Measurements from ENCODE around the gene RAB11FIP2.
"Not testable (repeated sequence)": the region's sequence is repeated elsewhere in the genome, so short reads cannot be mapped to it uniquely, and the experiment has no call there.

Gene RAB11FIP2, protein sequence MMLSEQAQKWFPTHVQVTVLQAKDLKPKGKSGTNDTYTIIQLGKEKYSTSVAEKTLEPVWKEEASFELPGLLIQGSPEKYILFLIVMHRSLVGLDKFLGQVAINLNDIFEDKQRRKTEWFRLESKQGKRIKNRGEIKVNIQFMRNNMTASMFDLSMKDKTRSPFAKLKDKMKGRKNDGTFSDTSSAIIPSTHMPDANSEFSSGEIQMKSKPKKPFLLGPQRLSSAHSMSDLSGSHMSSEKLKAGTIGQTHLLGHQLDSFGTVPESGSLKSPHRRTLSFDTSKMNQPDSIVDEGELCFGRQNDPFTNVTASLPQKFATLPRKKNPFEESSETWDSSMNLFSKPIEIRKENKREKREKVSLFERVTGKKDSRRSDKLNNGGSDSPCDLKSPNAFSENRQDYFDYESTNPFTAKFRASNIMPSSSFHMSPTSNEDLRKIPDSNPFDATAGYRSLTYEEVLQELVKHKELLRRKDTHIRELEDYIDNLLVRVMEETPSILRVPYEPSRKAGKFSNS
- total RNA-seq = 9.7 to 62.9 (median 24.6) reads per million in 18 experiments

- DNase-seq = peak; percentile 87 to 93
Measured at GRCh38 chr10:118046395-118047156, at the start of gene RAB11FIP2. TSS of gene RAB11FIP2 (minus strand) at chr10:118046941. CDS start at chr10:118046163, 778 bp downstream.

GRCh38 chr10:118096022-118096421, 49.3 kb upstream of the RAB11FIP2 start:
- no peak for DNase-seq

GRCh38 chr10:118092209-118092608, 45.5 kb upstream of the RAB11FIP2 start:
- no peak for DNase-seq

DNA sequence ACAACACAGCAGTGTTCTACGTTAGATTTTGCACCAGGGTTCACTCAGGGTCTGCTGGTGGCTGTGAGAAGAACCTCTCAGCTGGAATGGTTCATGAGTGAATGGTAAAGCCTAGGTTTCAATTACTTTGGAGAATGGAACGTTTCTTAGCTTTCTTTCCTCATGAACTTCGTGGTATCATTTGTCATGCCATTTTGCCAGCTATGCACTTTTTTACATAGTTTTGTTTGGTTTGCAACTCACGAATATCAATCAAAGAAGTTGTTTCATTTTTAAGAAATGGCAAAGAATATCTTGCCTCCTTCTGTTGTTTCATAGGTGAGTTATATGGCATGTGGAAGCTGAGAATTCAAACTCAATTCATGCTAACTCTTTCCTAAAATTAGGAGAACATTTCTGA, 34.1 kb upstream of the RAB11FIP2 start:
- DNase-seq = no peak

- no peak for DNase-seq
Measured at GRCh38 chr10:118076705-118077104, 30.0 kb upstream of the RAB11FIP2 start.

GRCh38 chr10:118072840-118073239, 26.1 kb upstream of the RAB11FIP2 start:
- DNase-seq = no peak

- not testable (repeated sequence) for DNase-seq
Measured at GRCh38 chr10:118067389-118067788, 20.6 kb upstream of the RAB11FIP2 start.

- no peak for DNase-seq
Measured at GRCh38 chr10:118062798-118063238, 16.1 kb upstream of the RAB11FIP2 start.

GRCh38 chr10:118058371-118058770, 11.6 kb upstream of the RAB11FIP2 start:
- DNase-seq = no peak

GRCh38 chr10:118057361-118057760, 10.6 kb upstream of the RAB11FIP2 start:
- no peak for DNase-seq

- DNase-seq = no peak
Measured at GRCh38 chr10:118054383-118054782, 7.6 kb upstream of the RAB11FIP2 start.

DNA sequence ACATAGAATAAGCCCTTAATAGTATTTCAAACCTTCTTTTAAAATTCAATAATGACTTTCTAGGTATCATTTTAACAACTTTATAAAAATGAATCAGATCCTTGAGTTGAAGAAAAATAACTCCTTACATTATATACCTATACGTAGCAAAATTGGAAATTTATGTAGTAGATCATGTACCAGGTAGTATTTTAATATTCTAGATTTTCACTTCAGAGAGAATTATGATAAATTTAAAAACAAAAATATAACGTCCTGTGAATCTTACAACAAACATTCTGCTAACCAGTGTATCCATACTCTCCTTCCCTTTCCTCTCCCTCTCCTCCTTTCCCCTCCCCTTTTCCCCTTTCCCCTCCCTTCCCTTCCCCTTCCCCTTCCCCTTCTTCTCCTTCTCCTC, 6.1 kb upstream of the RAB11FIP2 start:
- no peak for DNase-seq

- DNase-seq = no peak
Measured at GRCh38 chr10:118047880-118048279, 1.1 kb upstream of the RAB11FIP2 start.

DNA sequence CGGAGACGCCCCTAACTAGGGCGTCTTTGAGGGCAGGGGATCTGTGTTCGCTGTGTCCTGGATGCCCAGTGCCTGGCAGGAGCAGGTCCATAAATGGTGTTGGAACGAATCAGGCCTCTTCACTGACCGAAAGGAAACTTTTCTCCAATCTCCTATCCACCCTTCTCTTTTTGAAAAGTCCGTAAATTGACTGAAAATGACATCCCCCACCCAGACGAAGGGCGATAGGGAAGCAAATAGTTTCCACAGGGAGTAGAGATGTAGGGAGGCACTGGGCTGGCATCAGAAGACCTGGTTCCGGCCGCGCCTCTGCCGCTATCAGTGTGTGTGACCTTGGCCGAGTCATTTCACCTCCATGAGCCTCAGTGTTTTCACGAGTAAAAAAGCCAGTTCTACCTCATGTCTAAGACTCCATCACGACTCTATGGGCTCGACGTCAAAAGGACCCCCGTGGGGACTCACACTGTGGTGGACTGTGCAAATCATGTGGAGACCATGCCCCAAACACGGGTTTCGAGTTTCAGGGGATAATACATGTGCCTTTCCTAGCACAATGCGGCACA, 497 bp upstream of the RAB11FIP2 start:
- DNase-seq = no peak

DNA sequence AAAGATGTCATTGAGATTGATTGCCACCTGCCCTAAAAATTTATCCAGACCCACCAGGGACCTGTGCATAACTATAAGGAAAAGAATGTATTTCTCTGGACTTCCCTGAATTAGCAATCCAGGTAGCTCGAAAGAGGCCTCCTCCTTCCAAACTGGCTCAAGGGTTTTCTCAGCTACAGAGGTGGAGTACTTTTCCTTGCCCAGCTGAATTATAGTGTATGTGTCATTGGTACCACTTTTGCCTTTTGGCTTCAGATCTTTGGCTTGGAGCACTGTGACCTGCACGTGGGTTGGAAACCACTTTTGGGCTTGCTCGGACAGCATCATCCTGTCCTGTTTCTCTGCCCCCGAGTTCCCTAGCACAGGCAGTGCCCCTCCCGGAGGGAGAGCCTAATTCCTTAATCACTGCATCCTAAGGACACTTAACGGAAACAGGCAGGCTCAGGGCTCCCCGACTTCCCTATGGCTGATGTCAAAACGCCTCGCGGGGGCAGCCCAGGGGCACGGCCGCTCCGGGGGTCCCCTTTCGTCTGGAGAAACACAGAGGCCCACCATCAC, 825 bp downstream of the RAB11FIP2 start:
- peak; percentile 48 to 64 for DNase-seq

DNA sequence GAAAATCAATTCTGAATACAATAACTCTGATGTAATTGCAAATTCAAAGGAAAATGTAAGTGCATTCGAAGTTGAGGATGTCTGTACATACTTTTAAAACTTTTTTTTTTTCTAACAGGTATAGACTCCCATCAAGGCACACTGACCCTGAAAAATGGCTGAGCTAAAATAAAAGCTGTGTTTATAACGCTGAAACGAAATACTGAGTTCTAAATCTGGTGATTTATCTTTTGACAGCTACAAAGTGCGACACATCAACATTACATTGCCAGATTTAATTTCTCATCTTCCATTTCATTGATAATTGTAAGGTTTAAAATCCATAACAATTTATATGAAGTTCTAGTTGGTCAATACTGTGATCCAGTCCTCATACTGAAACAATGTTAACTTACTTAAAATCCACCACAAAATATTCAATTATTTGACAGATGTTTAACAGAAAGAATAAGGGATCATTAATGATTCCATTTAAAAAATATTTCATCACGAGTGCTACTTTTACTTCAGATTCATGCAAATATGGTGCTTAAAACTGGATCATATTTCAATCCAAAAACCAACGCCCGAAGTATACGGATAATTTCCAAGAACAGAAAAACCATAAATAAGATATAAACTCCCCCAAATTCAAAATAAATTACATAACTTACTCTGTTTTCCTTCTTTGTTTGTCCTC, 1.4 kb downstream of the RAB11FIP2 start:
- DNase-seq = no peak

DNA sequence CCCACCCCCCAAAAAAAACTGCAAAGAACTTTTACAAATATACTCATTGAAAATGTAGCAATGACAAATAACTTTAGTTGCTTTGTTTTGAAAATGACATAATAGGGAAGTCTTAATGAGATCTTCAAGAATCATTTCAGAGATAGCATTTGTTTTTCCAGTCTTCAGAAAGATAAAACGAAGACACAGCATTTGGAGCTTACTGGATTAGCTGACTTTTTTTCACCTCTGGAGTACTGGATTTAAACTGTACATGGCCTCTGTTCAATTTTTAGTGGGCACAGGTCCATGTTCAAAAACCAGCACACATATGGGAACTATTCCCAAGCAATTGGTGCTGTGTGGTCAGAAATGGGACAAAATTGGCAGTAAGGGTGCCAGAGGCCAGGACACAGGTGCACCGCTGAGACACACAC, 3.9 kb downstream of the RAB11FIP2 start:
- no peak for DNase-seq

DNA sequence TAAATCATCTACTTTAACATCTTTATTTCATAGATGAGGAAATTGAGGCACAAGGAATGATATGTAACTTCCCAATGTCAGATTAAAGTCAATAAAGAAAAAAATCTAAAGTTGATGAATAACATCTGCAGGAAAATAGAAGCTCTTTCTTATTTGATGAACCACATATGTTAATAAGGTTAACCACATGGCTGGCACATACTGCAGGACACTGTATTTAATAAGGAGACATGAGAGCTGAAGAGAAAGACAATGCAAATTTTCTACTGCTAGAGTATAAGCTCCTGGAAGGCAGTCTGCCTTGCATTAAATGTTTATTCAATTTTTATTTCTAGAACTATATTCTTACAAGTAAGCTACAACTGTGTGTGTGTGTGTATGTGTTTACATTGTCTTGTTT, 4.4 kb downstream of the RAB11FIP2 start:
- no peak for DNase-seq

GRCh38 chr10:118041316-118041715, 5.4 kb downstream of the RAB11FIP2 start:
- DNase-seq = no peak

DNA sequence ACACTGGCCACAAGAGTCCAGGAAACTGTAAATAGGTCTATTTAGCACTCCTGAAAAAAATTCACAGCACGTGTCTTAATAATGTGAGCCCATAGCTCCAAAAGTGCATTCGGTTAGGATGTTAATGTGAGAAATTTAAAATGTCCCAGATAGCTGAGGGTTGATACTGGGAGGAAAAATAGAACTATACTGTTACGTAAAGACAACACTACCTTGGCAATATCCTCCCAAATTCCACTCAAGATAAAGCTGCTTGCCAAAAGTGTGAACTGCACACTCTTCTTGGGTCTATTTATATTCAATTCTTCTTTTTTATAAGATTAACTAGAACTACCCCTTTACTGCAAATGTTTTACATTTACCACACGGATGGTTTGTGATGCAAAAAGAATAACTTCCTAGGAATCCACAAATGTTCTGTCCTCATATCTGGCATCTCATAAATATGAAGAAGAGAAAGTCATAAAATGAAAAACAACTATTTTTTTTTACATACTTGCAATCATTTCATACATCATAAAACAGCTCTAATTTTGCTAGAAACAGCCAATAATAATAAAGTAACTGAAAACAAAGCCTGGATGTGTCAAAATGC, 10.4 kb downstream of the RAB11FIP2 start:
- DNase-seq = no peak

- peak; percentile 60 to 83 for DNase-seq
Measured at GRCh38 chr10:118035354-118036005, 11.3 kb downstream of the RAB11FIP2 start.
